GM23338 (cell line): ENCODE results near the gene SOST. TPM values are rescaled to one million over a fixed set of nuclear protein-coding genes. Genes with fewer than 3 reads are reported as not detected.

Source experiments
- ATAC-seq: fragments of 200-7000 bp; cut with Tn5 transposase; 3 replicates; pipeline ENCODE4 v1.9.1; 2020
- DNase-seq: peaks from one replicate; pipeline ENCODE4 v3.0.0-alpha.2; 2015; ENCODE audit warnings: low spot score
- H2AFZ ChIP-seq: fragments of 200-600 bp; sonication (generic); 2 replicates; pipeline ENCODE4 v1.8.0; 2016; ENCODE audit warnings: antibody characterized with exemption, mild to moderate bottlenecking, moderate library complexity
- H3F3A ChIP-seq: fragments of 200-600 bp; sonication (generic); replicated peaks from 2 replicates; pipeline ENCODE4 v1.8.0; 2017; ENCODE audit warnings: antibody characterized with exemption, mixed run types, low read depth
- H3K27ac ChIP-seq: fragments of 200-600 bp; sonication (generic); 2 replicates; pipeline ENCODE4 v1.6.1; 2016; ENCODE audit warnings: low read depth
- H3K27me3 ChIP-seq: fragments of 200-600 bp; sonication (generic); 2 replicates; pipeline ENCODE4 v1.8.0; 2016; ENCODE audit warnings: mild to moderate bottlenecking, mixed run types, moderate library complexity; ENCODE audit not compliant: insufficient read depth
- H3K36me3 ChIP-seq: fragments of 200-600 bp; sonication (generic); 2 replicates; pipeline ENCODE4 v1.8.0; 2016; ENCODE audit warnings: mild to moderate bottlenecking; ENCODE audit not compliant: insufficient read depth
- H3K4me1 ChIP-seq: fragments of 200-600 bp; sonication (generic); 2 replicates; pipeline ENCODE4 v1.8.0; 2016; ENCODE audit warnings: mild to moderate bottlenecking, moderate library complexity; ENCODE audit not compliant: insufficient read depth
- H3K4me2 ChIP-seq: fragments of 200-600 bp; sonication (generic); 2 replicates; pipeline ENCODE4 v1.7.1; 2017; ENCODE audit warnings: mixed run types
- H3K4me3 ChIP-seq: fragments of 200-600 bp; sonication (generic); 2 replicates; pipeline ENCODE4 v1.6.1; 2016; ENCODE audit warnings: mixed run types
- H3K79me2 ChIP-seq: fragments of 200-600 bp; sonication (generic); replicated peaks from 2 replicates; pipeline ENCODE4 v1.8.0; 2017; ENCODE audit warnings: mild to moderate bottlenecking; ENCODE audit not compliant: insufficient read depth
- H3K9me2 ChIP-seq: fragments of 200-600 bp; sonication (generic); 2 replicates; pipeline ENCODE4 v1.8.0; 2017; ENCODE audit not compliant: insufficient read depth
- H4K20me1 ChIP-seq: fragments of 200-600 bp; sonication (generic); replicated peaks from 2 replicates; pipeline ENCODE4 v1.8.0; 2017; ENCODE audit warnings: mild to moderate bottlenecking; ENCODE audit not compliant: insufficient read depth
- H3K27ac Mint-ChIP-seq: 2 replicates; pipeline ENCODE4 v1.8.0; 2020; ENCODE audit warnings: inconsistent platforms, mild to moderate bottlenecking, moderate library complexity, mixed read lengths
- H3K27me3 Mint-ChIP-seq: 3 replicates; pipeline ENCODE4 v1.8.0; 2022; ENCODE audit warnings: low read depth, mild to moderate bottlenecking, moderate library complexity, mixed read lengths, inconsistent platforms; ENCODE audit not compliant: insufficient read depth, poor library complexity
- H3K36me3 Mint-ChIP-seq: 3 replicates; pipeline ENCODE4 v1.8.0; 2021; ENCODE audit warnings: low read depth, mild to moderate bottlenecking, inconsistent platforms, moderate library complexity, mixed read lengths
- H3K4me1 Mint-ChIP-seq: 3 replicates; pipeline ENCODE4 v1.8.0; 2020; ENCODE audit warnings: mild to moderate bottlenecking, inconsistent platforms, mixed read lengths
- H3K4me3 Mint-ChIP-seq: 3 replicates; pipeline ENCODE4 v1.8.0; 2021; ENCODE audit warnings: moderate library complexity, mild to moderate bottlenecking, inconsistent platforms, mixed read lengths
- H3K9me3 Mint-ChIP-seq: 3 replicates; pipeline ENCODE4 v1.8.0; 2020; ENCODE audit warnings: moderate library complexity, mild to moderate bottlenecking, inconsistent platforms, mixed read lengths
- CREB1 ChIP-seq: fragments of 250-450 bp; sonication (Bioruptor Pico); IDR thresholded peaks from 2 replicates; pipeline ENCODE4 v1.5.0; 2020; ENCODE audit warnings: low read depth, mild to moderate bottlenecking, moderate library complexity
- CTCF ChIP-seq, 2 experiments: fragments of 200-600 bp in 1 of 2; sonication (generic) in 1 of 2; conservative IDR thresholded peaks; 2 replicates each; pipeline versions ENCODE4 v1.5.1 to v1.6.1; 2016 to 2017; ENCODE audit warnings: antibody characterized with exemption in 2 of 2, low read depth in 2 of 2, mild to moderate bottlenecking in 2 of 2, moderate library complexity in 1 of 2
- ETS1 ChIP-seq: IDR thresholded peaks from 2 replicates; pipeline ENCODE4 v1.6.1; 2016; ENCODE audit warnings: antibody characterized with exemption
- EZH2 ChIP-seq: fragments of 200-600 bp; sonication (generic); IDR thresholded peaks from one replicate; pipeline ENCODE4 v1.8.0; 2017; ENCODE audit warnings: antibody characterized with exemption, mild to moderate bottlenecking, low read depth; ENCODE audit not compliant: unreplicated experiment
- POLR2AphosphoS5 ChIP-seq: IDR thresholded peaks from 2 replicates; pipeline ENCODE4 v1.6.1; 2016; ENCODE audit warnings: antibody characterized with exemption, low read depth
- REST ChIP-seq: IDR thresholded peaks from one replicate; pipeline ENCODE4 v1.6.1; 2018; ENCODE audit warnings: antibody characterized with exemption; ENCODE audit not compliant: unreplicated experiment
- STAT1 ChIP-seq: IDR thresholded peaks from one replicate; pipeline ENCODE4 v1.6.1; 2016; ENCODE audit warnings: antibody characterized with exemption; ENCODE audit not compliant: unreplicated experiment
- ZNF462 ChIP-seq: fragments of 250-450 bp; sonication (Bioruptor Pico); IDR thresholded peaks from 2 replicates; pipeline ENCODE4 v1.5.0; 2020; ENCODE audit warnings: mild to moderate bottlenecking, moderate library complexity
- polyA plus RNA-seq: library from polyadenylated mRNA; unstranded; fragments of >200 nt; fragmentation: Nextera tagmentation; extraction: Ambion mirVana; gene quantifications from 2 replicates; pipeline ENCODE4 v1.2.1, GENCODE V29; 2016
- total RNA-seq: library from RNA; depleted of rRNA; stranded (reverse); fragments of >200 nt; shearing (Covaris generic); gene quantifications from 2 replicates; pipeline ENCODE4 v1.2.3, GENCODE V29; 2014

The SOST gene
- total and polyA plus RNA-seq, 2 experiments from 2014 or later = not detected

GRCh38 chr17:43710101-43710500, 48.5 kb downstream of the SOST start:
- Histone ChIP-seq H3K4me3 (no peak overlapping the region), H2AFZ (no peak overlapping the region), H3K27ac (no peak overlapping the region), H3K36me3 (no peaks in the 10 kb centered on the region), H3K4me1 (peaks cover 6% of the 10 kb centered on the region; the same call in 1 of the 2 replicates), H3K79me2 (no peaks in the 10 kb centered on the region), H3K27me3 (peaks cover 33% of the 10 kb centered on the region), H4K20me1 (no peaks in the 10 kb centered on the region), H3F3A (no peaks in the 10 kb centered on the region), H3K4me2 (no peak overlapping the region), H3K9me2 (no peaks in the 10 kb centered on the region)
- ATAC-seq (no peak), DNase-seq (no peak)
- Mint-ChIP-seq H3K9me3 (no peaks in the 10 kb centered on the region), H3K36me3 (no peaks in the 10 kb centered on the region; the same call in 2 of the 3 replicates), H3K4me1 (peaks cover 12% of the 10 kb centered on the region), H3K27me3 (peaks cover 37% of the 10 kb centered on the region), H3K4me3 (no peak overlapping the region), H3K27ac (no peak overlapping the region)
- no peak for TF ChIP-seq ETS1
- no peak for TF ChIP-seq CTCF (conservative IDR thresholded peaks at IDR 0.05; ENCODE audit: low read depth in 2 of 2)
- TF ChIP-seq ZNF462 (CRISPR knock-in tag) = no peak
- no peak for TF ChIP-seq REST
- TF ChIP-seq CREB1 (CRISPR knock-in tag) = no peak
- TF ChIP-seq EZH2 = no peak
- TF ChIP-seq STAT1 = no peak
- no peak for TF ChIP-seq POLR2AphosphoS5
